ENCODE data around the gene ADARB2.

Gene ADARB2

GRCh38 chr10:1532636-1533035 is 204.7 kb downstream of the ADARB2 start:
- no peak overlapping the region for H3K4me3 ChIP-seq (ENCODE audit: low read depth, low read length)

GRCh38 chr10:1531883-1532597 is 205.3 kb downstream of the ADARB2 start:
- no peak overlapping the region for H3K4me3 ChIP-seq (ENCODE audit: low read depth, low read length)

- no peak overlapping the region for H3K4me3 ChIP-seq (ENCODE audit: low read depth, low read length)
Measured at GRCh38 chr10:1530871-1531517, 206.3 kb downstream of the ADARB2 start.

- no peak overlapping the region for H3K4me3 ChIP-seq (ENCODE audit: low read depth, low read length)
Measured at GRCh38 chr10:1529806-1530413, 207.4 kb downstream of the ADARB2 start.

GRCh38 chr10:1527951-1528350 is 209.4 kb downstream of the ADARB2 start:
- H3K4me3 ChIP-seq (ENCODE audit: low read depth, low read length): no peak overlapping the region

- H3K4me3 ChIP-seq (ENCODE audit: low read depth, low read length): no peak overlapping the region
Measured at GRCh38 chr10:1526436-1527055, 210.8 kb downstream of the ADARB2 start.

GRCh38 chr10:1525354-1526162 is 211.8 kb downstream of the ADARB2 start:
- no peak overlapping the region for H3K4me3 ChIP-seq (ENCODE audit: low read depth, low read length)

GRCh38 chr10:1524540-1524939 is 212.8 kb downstream of the ADARB2 start:
- H3K4me3 ChIP-seq (ENCODE audit: low read depth, low read length): no peak overlapping the region

GRCh38 chr10:1523221-1523620 is 214.1 kb downstream of the ADARB2 start:
- no peak overlapping the region for H3K4me3 ChIP-seq (ENCODE audit: low read depth, low read length)

GRCh38 chr10:1522237-1522636 is 215.1 kb downstream of the ADARB2 start:
- H3K4me3 ChIP-seq (ENCODE audit: low read depth, low read length): no peak overlapping the region

GRCh38 chr10:1521741-1522140 is 215.6 kb downstream of the ADARB2 start:
- H3K4me3 ChIP-seq (ENCODE audit: low read depth, low read length): no peak overlapping the region

GRCh38 chr10:1520909-1521565 is 216.3 kb downstream of the ADARB2 start:
- H3K4me3 ChIP-seq (ENCODE audit: low read depth, low read length): no peak overlapping the region

GRCh38 chr10:1519391-1519790 is 217.9 kb downstream of the ADARB2 start:
- H3K4me3 ChIP-seq (ENCODE audit: low read depth, low read length): no peak overlapping the region

GRCh38 chr10:1517684-1518083 is 219.6 kb downstream of the ADARB2 start:
- H3K4me3 ChIP-seq (ENCODE audit: low read depth, low read length): no peak overlapping the region

GRCh38 chr10:1516492-1517165 is 220.7 kb downstream of the ADARB2 start:
- H3K4me3 ChIP-seq (ENCODE audit: low read depth, low read length): no peak overlapping the region

- H3K4me3 ChIP-seq (ENCODE audit: low read depth, low read length): no peak overlapping the region
Measured at GRCh38 chr10:1515780-1516491, 221.4 kb downstream of the ADARB2 start.

GRCh38 chr10:1515121-1515779 is 222.1 kb downstream of the ADARB2 start:
- no peak overlapping the region for H3K4me3 ChIP-seq (ENCODE audit: low read depth, low read length)

- H3K4me3 ChIP-seq (ENCODE audit: low read depth, low read length): no peak overlapping the region
Measured at GRCh38 chr10:1514681-1515080, 222.6 kb downstream of the ADARB2 start.

- H3K4me3 ChIP-seq (ENCODE audit: low read depth, low read length): no peak overlapping the region
Measured at GRCh38 chr10:1513221-1513620, 224.1 kb downstream of the ADARB2 start.
